ENCODE data around the gene RASIP1.

Gene RASIP1

DNA sequence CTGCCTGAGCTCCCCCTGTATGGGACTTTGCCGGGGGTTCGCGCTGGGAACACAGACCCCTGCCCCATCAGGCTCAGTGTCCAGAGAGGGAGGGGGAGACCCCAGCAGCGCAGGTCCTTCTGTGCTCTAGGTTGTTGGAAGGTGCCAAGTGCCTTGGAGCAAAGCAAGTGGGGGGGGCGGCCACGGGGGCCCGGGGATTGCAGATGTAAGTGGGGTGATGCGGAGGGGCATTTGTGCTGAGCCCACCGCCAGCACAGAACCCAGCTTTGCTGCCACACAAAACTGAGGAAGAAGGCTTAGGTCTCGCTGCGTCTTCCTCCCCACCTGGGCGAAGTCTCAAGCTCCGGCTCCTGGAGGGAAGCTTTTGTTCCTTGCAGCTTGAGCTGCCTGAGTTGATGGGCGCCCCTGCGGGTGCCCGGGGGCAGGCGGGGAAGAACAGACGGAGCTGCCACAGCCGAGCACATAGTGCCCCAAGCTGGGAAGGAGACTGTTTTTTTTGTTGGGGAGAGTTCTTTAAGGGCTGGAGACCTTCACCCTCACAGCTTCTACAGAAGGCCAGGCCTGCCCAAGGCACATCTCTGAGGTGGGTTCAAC is 66.1 kb downstream of the RASIP1 start:
- DNase-seq (ENCODE audit: low spot score): no peak

DNA sequence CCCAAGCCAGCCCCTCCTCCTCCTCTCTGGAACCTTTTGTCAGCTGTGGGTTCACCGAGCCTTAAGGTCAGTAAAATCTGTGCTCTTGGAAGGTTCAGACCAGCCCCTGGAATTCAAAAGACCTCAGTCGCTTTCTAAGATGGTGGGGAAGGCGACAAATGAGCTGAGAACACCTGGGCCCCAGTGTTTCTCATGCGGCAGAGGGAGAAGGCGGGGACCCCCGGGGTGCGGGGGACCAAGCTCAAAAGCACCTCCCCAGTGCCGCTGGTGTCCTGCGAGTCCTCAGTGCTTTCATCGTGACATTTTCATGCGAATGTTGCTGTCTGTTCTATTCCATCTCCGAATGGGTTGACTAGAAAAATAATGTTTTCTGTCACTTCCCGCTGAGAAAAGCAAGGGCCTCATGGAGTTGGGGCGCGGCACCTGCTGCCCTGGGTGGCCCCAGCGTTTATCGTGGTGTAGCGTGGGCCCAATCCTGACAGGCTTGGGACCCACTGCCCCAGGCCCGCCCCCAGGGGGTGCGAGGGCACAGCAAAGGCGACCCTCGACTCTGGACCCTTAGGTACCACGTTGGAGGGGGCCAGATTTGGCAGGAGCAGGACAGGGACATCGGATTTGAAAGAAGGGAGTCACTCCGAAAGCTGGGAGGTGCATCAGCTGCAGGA is 66.8 kb downstream of the RASIP1 start:
- no peak for DNase-seq (ENCODE audit: low spot score)

- DNase-seq (ENCODE audit: low spot score): no peak
Observed at GRCh38 chr19:48672994-48673393, 67.4 kb downstream of the RASIP1 start, which contains the start of gene NTN5. NTN5 (minus strand) TSS chr19:48673017; CDS start chr19:48670986, 2,031 bp downstream.

GRCh38 chr19:48671446-48671995 is 68.9 kb downstream of the RASIP1 start:
- no peak for DNase-seq (ENCODE audit: low spot score)

- no peak for DNase-seq (ENCODE audit: low spot score)
Observed at GRCh38 chr19:48670699-48671445, 69.5 kb downstream of the RASIP1 start.

Data from RKO (cell line).